Body of pancreas (tissue), 4 donors: ENCODE measurements around the gene HORMAD2. TPM values are rescaled to one million over a fixed set of nuclear protein-coding genes. Genes with fewer than 3 reads are reported as not detected.

Source experiments
- ATAC-seq: fragments of 150-250 bp; one replicate; pipeline ENCODE4 v1.9.1; 2016
- DNase-seq, 4 donors: peaks; one replicate each; pipeline ENCODE4 v3.0.0-alpha.2; 2019
- H3K27ac ChIP-seq, 4 donors: fragments of 200-600 bp; sonication (generic); 1 replicate in 3 of 4; 2 replicates in 1 of 4; pipeline versions ENCODE4 v1.5.1 to v1.6.1; 2016 to 2019; ENCODE audit warnings: mild to moderate bottlenecking in 1 of 4, mixed read lengths in 1 of 4, moderate library complexity in 1 of 4
- H3K27me3 ChIP-seq, 2 donors: fragments of 200-600 bp; sonication (generic); one replicate each; pipeline ENCODE4 v1.6.0; 2016; ENCODE audit warnings: mild to moderate bottlenecking in 1 of 2
- H3K36me3 ChIP-seq, 2 donors: fragments of 200-600 bp; sonication (generic); replicated peaks in 1 of 2; 2 replicates each; pipeline ENCODE4 v1.5.1; 2016; ENCODE audit warnings: low read depth in 2 of 2; ENCODE audit not compliant: insufficient read depth in 1 of 2
- H3K4me1 ChIP-seq: fragments of 200-600 bp; sonication (generic); one replicate; pipeline ENCODE4 v1.6.0; 2016
- H3K4me3 ChIP-seq, 2 donors: fragments of 200-600 bp; sonication (generic); 1 replicate in 1 of 2; 2 replicates in 1 of 2; pipeline ENCODE4 v1.5.1; 2016 to 2019
- H3K9me3 ChIP-seq, 3 donors: fragments of 200-600 bp; sonication (generic); 1 replicate in 2 of 3; 2 replicates in 1 of 3; pipeline ENCODE4 v1.5.1; 2016
- POLR2A ChIP-seq, 3 donors: fragments of 450-650 bp; IDR thresholded peaks; one replicate each; pipeline ENCODE4 v1.6.1; 2016; ENCODE audit warnings: antibody characterized with exemption in 3 of 3, mild to moderate bottlenecking in 2 of 3
- WGBS, 2 donors: methylation state at CpG; one replicate each; pipeline ENCODE4 v1.1.5; 2017; 5-methylcytosine and 5-hydroxymethylcytosine counted together
- intact Hi-C: fragments of 100-400 bp; cut with DNase I; formaldehyde crosslinking; loops from one replicate; pipeline ENCODE4 v1.15.1; 2023
- total RNA-seq, 2 donors: library from RNA; depleted of rRNA; stranded (reverse); fragments of >200 nt; gene quantifications; one replicate each; pipeline ENCODE4 v1.1.0, GENCODE V29; 2016
- TF ChIP-seq, protein P1 (sequence below), 7 experiments: fragments of 450-650 bp in 4 of 7; fragments of 200-600 bp in 3 of 7; sonication (generic) in 3 of 7; IDR thresholded peaks; one replicate each; pipeline ENCODE4 v1.5.1; 2016 to 2019; ENCODE audit warnings: antibody characterized with exemption in 7 of 7

Gene HORMAD2
- total RNA-seq, 2 donors from 2014 or later, result not detected

- H3K4me1 ChIP-seq, result no peaks in the 10 kb centered on the region
- no peak for TF ChIP-seq POLR2A (IDR thresholded peaks at IDR 0.05)
- TF ChIP-seq, protein P1, sequence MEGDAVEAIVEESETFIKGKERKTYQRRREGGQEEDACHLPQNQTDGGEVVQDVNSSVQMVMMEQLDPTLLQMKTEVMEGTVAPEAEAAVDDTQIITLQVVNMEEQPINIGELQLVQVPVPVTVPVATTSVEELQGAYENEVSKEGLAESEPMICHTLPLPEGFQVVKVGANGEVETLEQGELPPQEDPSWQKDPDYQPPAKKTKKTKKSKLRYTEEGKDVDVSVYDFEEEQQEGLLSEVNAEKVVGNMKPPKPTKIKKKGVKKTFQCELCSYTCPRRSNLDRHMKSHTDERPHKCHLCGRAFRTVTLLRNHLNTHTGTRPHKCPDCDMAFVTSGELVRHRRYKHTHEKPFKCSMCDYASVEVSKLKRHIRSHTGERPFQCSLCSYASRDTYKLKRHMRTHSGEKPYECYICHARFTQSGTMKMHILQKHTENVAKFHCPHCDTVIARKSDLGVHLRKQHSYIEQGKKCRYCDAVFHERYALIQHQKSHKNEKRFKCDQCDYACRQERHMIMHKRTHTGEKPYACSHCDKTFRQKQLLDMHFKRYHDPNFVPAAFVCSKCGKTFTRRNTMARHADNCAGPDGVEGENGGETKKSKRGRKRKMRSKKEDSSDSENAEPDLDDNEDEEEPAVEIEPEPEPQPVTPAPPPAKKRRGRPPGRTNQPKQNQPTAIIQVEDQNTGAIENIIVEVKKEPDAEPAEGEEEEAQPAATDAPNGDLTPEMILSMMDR (IDR thresholded peaks at IDR 0.05), result peak in 1 of 7 experiments; percentile 25
- H3K9me3 ChIP-seq, result no peaks in the 10 kb centered on the region
- no peaks in the 10 kb centered on the region for H3K36me3 ChIP-seq
- 65 to 76% methylated on average over 8 of the region's 8 CpGs for WGBS, 2 donors
- no peaks in the 10 kb centered on the region for H3K27me3 ChIP-seq
- H3K27ac ChIP-seq, result no peak overlapping the region
- no peak overlapping the region for H3K4me3 ChIP-seq
- DNase-seq, result no peak
- ATAC-seq, result no peak
- intact Hi-C loops, result no loop called here
These were observed 138.9 kb downstream of the HORMAD2 start for GRCh38 chr22:30219049-30219654.

- DNase-seq, result no peak
- no peak for ATAC-seq
- H3K4me1 ChIP-seq, result no peaks in the 10 kb centered on the region
These were observed 139.5 kb downstream of the HORMAD2 start for GRCh38 chr22:30219668-30220278.

DNA sequence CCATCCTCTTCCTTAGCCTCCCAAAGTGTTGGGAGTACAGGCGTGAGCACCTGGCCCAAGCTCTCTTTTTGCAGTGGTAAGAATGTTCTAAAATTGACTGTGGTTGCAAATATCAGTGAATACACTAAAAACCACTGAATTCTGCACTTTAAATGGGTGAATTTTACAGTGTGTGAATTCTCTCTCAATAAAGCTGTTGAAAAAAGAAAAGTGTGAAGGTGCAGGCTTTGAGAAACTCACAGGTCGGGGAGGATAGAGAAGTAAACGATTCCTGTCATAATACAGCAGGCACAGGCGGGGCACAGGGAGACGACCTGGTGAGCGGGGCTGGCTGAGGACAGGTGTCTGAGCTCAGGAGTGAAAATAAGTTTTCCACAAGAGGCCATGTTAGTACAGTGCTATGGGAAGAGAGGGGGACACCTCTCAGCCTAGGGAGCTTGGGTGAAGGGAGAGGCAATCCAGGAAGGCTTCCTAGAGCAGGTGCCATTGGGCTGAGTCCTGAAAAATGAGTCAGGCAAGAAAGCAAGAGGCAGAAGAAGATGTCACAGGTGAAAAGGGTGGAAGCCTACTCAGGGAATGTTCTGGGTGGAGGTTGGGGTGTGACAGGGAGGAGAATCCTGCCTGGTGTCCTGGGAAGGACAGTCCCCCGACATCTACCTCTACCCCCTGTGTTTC lies 140.2 kb downstream of the HORMAD2 start:
- no peak overlapping the region for H3K27ac ChIP-seq
- 75 to 76% methylated on average over 7 of the region's 7 CpGs for WGBS, 2 donors
- H3K9me3 ChIP-seq, result no peaks in the 10 kb centered on the region
- no peaks in the 10 kb centered on the region for H3K36me3 ChIP-seq
- intact Hi-C loops, result loop anchor here (10.0 kb wide), 1 partner anchor 66 kb away; no protein-coding TSS in a partner anchor
- DNase-seq, result no peak
- H3K4me3 ChIP-seq, result no peak overlapping the region
- no peaks in the 10 kb centered on the region for H3K4me1 ChIP-seq
- H3K27me3 ChIP-seq, result no peaks in the 10 kb centered on the region
- ATAC-seq, result no peak
- TF ChIP-seq POLR2A (IDR thresholded peaks at IDR 0.05), result no peak
- TF ChIP-seq, protein P1 (IDR thresholded peaks at IDR 0.05), result no peak

More at GRCh38 chr22:30219668-30220278, 139.5 kb downstream of the HORMAD2 start:
- H3K9me3 ChIP-seq, result no peaks in the 10 kb centered on the region
- intact Hi-C loops, result loop anchor here (10.0 kb wide), 1 partner anchor 65 kb away; no protein-coding TSS in a partner anchor
- H3K4me3 ChIP-seq, result no peak overlapping the region
- no peaks in the 10 kb centered on the region for H3K27me3 ChIP-seq
- no peaks in the 10 kb centered on the region for H3K36me3 ChIP-seq
- TF ChIP-seq, protein P1 (IDR thresholded peaks at IDR 0.05), result no peak
- no peak for TF ChIP-seq POLR2A (IDR thresholded peaks at IDR 0.05)
- no peak overlapping the region for H3K27ac ChIP-seq

- ATAC-seq (no peak), DNase-seq (no peak)
- WGBS, 2 donors, result 68 to 72% methylated on average over 23 to 26 of the region's 26 CpGs
These were observed 141.1 kb downstream of the HORMAD2 start for GRCh38 chr22:30221121-30221992.

More at GRCh38 chr22:30221121-30221992, 141.1 kb downstream of the HORMAD2 start:
- TF ChIP-seq POLR2A (IDR thresholded peaks at IDR 0.05), result no peak
- TF ChIP-seq, protein P1 (IDR thresholded peaks at IDR 0.05), result no peak
- no peak overlapping the region for H3K27ac ChIP-seq
- no peaks in the 10 kb centered on the region for H3K9me3 ChIP-seq
- H3K4me1 ChIP-seq, result no peaks in the 10 kb centered on the region
- no peak overlapping the region for H3K4me3 ChIP-seq
- H3K36me3 ChIP-seq, result no peaks in the 10 kb centered on the region
- intact Hi-C loops, result loop anchor here (10.0 kb wide), 1 partner anchor 67 kb away; no protein-coding TSS in a partner anchor
- H3K27me3 ChIP-seq, result no peaks in the 10 kb centered on the region
